GM15510 (cell line): ENCODE measurements around the gene PPHLN1.

Source experiments
- POLR2A ChIP-seq: IDR thresholded peaks from 3 replicates; pipeline ENCODE4 v1.6.1; 2011; ENCODE audit warnings: borderline replicate concordance; ENCODE audit not compliant: insufficient read length; ENCODE audit errors: extremely low read depth

The PPHLN1 gene

DNA sequence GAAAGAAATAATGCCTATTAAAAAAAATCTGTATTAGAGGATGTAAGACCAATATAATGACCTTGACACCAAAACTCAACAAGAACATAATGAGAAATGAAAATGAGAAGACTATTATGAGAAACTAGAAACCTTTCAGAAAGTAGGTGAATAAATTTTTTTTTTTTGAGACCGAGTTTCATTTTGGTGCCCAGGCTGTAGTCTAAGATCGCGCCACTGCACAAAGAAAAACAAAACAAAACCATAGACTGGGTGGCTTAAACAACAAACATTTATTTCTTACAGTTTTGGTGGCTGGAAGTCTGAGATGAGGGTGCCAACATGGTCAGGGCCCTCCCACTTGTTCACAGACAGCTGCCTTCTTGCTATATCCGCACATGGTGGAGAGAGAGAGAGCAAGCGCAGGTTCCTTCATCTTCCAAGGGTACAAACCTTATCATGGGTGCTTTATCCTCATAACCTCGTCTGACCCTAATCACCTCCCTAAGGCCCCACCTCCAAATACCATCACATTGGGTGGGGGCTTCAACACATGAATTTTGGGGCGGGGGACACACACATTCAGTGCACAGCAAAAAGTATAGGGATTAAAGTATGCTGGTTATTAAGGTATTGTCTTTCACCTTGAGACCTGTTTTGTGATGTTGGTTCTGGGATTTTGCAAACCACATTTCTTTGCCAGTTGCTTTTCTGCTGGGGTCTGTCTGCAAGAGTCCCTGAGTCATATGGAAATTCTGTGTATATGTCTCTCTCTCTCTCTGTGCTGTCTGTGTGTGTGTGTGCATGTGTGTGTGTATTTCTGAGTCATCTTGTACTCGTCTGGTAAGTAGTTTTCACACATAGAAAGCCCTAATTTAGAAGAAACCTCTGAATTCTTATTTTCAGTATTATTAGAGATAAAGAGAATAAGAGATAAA, 26.3 kb upstream of the PPHLN1 start:
- no peak for TF ChIP-seq POLR2A

DNA sequence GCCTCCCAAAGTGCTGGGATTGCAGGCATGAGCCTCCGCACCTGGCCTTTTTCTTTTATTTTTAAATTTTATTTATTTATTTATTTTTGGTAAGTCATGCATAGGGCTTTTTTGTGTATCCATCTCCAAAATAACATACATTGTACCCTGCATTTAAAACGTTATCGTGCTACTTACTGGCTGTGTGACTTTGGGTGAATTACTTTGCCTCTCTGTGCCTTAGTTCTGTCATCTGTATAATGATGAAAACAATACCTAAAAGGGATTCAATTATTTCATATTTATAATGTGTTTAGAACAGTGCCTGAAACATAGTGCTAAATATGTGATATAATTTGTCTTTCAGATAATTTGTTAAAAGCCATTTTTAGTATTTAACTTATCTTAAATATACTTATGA, 19.7 kb upstream of the PPHLN1 start:
- TF ChIP-seq POLR2A: no peak

DNA sequence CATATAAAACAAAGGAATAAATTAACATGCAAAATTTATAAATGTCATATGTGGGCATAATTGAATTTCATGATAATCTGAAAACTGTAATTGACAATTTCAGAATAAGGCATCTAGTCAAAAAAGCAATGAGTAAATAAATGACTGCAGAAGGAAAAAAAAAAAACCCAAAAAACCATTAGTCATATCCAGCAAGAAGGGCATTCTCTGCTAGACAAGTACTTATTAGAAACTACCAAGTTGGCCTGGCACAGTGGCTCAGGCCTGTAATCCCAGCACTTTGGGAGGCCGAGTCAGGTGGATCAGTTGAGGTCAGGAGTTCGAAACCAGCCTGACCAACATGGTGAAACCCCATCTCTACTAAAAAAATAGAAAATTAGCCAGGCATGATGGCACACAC, 17.6 kb upstream of the PPHLN1 start:
- TF ChIP-seq POLR2A: no peak

DNA sequence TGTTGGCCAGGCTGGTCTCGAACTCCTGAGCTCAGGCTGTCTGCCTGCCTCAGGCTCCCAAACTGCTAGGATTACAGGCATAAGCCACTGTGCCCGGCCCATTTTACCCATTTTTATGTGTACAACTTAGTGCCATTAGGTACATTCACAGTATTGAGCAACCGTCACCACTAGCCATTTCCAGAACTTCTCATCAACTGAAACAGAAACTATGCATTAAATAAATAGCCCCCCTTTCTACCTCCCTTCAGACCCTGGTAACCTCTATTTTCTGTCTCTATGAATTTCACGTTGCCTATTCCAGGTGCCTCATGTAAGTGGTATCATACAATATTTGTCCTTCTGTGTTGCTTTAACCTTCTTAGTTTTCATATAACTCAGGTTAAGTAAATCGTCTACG, 16.0 kb upstream of the PPHLN1 start:
- TF ChIP-seq POLR2A: no peak

DNA sequence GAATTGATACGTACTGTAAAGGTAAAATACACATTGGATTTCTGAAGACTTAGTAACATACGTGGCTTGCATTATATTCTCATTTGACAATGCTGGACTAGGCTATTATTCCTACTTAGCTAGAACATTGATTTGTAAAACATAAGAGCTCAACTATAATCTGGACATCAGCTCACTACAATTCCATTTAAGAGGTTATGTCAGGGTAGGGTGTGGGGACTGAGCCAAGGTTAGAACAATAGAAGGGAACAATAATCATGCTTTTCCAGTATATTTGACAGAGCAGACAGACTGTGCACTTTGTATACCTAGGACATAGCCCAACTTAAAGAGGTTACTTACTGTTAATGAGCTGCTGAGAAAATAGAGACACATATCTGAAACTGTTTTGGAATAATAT, 10.9 kb upstream of the PPHLN1 start:
- TF ChIP-seq POLR2A: no peak

DNA sequence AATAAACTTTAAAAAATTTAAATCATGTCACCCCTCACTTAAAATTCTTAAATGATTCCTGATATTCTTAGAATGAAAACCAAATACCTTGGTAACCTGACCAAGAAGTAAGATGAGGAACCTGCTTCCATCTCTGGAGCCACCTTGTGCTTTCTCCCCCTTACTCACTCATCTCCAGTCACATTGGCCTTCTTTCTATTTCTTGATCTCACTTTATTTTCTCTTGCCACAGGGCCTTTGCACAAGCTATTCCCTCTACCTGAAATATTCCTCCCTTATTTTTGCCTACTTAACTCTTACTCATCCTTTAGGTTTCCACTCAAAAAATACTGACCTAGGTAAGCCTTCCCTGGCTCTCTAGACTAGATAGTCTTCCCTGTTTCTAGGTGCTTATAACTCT, 5.2 kb upstream of the PPHLN1 start:
- TF ChIP-seq POLR2A: no peak

DNA sequence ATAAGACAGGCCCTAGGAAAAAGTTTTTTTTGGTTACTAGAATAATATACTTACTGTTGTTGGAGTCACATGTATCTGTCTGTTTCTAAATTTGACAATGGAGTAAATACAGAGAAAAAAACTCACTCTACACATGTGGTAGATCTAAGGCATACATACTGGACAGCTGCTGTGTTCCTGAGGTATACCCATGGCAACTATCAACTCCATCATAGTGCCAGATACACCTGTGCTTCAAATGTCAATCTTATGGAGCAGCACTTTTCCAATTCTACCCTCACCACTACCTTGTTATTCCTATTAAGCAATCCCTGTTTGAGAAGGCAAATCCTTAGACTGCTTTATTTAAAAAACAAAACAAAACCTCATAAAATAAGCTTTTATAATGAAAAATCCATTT, 3.4 kb upstream of the PPHLN1 start:
- no peak for TF ChIP-seq POLR2A

DNA sequence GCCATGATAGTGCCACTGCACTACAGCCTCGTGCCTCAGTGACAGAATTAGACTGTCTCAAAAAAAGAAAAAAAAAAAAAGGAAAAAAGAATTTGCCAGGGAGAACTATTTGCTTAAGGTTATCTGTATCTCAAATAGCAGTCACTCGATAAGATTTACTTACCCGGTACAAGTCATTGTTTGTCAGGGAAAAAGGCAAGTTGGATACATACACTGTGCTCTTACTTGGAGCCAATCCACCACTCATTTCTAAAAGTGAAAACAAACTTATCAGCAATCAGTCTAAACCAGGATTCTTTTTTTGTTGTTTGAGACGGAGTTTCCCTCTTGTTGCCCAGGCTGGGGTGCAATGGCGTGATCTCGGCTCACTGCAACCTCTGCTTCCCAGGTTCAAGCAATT, 2.1 kb upstream of the PPHLN1 start:
- TF ChIP-seq POLR2A: no peak

DNA sequence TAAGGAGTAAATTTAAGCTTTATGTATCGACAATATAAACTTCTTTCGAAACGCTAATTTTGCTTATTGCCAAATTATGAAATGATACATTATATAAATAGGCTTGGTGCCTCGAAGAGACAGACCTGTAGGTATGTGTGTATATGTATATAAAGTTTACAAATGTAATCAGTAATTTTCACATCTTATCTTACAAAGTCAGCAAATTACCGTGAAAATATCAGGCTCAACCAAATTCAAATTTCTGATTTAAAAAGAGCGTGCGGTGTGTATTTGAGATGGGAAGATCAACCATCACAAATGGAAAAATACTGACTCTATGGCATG, 678 bp upstream of the PPHLN1 start:
- TF ChIP-seq POLR2A: no peak

DNA sequence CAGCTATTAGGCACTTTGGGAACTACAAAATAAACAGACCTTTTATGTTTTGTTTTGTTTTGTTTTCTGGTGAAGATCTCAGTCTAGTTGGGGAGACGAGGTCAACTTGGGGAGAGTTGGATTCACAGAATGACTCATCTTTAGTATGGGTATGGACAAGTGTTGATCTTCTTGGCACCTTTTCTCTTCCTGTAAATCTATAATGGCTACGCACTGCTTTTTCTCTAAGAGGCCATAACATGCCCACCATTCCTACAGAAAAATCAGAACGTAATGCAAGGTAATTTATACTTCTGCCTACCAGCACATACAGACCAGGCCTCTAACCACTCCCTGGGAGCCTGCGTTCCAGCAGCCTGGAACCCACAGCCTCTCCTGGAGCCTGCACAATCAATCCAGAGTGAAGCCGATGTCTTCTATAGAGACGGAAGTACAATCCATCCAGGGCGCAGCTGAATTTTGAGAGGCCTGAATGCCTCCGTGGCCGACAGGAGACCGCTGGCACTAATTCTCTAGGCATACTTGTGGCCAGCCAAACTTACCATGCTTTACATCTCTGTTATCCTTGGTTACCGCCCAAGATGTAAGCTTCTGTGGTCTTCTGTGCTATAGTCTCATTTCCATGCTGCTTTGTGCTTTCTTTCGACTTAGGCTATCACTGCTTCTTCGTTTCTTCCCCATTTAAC, 717 bp downstream of the PPHLN1 start:
- no peak for TF ChIP-seq POLR2A

DNA sequence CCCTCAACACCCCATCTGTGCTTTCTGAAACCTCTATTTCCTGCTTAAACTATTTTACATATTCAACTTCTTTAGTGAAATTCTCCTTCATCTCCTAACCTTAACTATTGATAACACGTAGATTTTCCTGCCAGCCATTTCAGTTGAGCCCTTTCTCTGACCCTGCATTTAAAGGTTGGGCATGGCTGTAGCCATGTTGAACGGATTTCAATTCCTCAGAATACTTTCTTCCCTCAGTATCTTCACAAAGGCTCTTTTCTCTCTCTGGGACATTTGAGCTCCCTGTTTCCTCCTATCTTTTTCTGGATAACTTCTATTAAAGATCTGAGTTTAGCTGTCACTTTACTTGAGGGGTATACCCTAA, 1.2 kb downstream of the PPHLN1 start:
- TF ChIP-seq POLR2A: no peak

DNA sequence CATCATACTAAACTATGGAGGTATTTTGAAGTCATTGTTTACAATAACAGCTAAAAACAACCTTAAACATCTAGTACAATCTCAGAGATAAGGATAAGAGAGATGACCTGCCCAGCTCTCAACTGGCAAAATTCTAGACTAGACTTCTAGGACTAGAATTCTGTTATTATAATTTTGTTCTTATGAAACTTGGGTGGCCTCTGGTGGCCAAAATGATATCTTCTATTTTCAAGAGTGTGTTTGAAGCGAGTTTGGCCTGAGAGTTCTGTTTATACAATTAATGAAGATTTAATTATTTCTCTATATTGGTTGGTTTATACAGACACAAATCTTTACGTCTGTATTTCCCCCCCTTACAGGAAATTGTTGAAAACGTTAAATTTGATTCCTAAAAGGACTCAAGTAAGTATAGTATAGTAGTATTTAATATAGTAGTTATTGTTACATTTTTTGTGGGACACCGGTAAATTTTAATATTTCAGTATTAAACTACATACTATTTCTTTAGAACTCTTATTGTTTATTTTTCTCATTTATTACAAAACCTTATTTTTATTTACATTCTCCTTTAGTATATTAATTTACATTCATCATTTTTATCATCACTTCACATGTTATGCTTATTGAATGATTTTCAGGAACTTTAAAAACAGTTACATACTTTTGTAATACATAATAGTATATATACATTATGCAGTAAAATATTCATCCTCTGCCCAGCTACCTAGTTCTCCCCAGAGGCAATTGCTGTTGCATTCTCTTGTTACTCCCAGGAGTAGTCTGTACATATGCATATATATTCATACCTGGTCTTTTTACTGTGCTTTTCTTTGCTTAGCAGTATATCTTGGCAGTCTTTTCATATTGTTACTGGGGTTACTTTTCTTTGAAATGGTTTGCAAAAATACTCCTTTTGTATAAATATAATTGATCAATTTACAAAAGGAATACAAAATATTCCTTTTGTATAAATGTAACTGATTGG, 6.6 kb downstream of the PPHLN1 start:
- TF ChIP-seq POLR2A: no peak

DNA sequence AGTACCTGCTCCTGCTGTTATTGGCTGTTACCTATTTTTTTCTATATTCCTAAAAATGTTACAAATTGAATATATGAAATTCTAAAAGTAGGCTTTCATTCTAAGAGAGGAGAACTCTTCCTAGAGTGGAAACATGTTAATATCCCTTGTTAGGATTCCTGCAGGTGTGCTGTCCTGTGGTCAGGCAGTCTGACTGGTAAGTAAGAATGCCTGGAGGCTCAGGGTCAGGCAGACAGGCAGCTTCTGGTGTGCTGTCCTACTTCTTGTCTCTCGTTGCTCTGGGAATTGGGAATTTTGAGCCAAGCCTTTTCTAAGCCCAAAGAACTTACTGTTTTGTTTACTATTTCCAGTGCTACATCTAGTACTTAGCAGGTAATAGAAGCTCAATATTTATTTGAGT, 10.3 kb downstream of the PPHLN1 start:
- TF ChIP-seq POLR2A: no peak

DNA sequence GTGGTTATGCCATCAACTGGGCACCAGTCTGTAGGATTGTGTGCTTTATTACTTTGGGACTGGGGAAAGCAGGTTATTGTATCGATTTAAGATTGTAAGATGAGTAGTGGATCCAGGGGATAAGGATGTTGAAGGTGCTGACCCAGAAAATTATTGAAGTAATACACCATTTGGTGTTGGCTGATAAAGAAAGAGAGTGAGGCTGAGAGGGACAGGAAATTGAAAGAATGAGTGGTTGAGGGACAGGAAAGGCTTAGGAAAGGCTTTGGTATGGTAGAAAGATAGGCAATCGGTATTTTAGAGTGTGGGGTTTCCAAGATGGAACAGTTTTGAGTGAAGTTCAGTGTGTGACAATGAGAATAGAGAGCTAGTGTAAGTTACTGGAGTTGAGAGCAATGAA, 12.3 kb downstream of the PPHLN1 start:
- TF ChIP-seq POLR2A: no peak

DNA sequence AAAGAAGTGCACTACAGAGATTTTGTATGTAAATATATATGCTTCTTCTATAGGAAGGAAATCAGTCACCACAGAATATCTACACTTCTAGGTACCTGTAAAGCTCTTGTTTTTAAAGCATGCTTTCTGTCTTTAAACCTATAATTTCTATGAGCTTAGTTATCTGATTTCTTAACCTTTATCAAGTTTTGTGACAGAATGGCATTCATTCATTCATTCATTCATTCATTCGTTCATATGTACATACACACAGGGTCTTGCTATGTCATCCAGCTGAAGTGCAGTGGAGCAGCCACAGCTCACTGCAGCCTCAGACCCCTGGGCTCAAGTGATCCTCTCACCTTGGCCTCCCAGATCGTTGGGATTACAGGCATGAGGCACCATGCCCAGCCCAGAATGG, 16.1 kb downstream of the PPHLN1 start:
- TF ChIP-seq POLR2A: no peak
